GM18526 (cell line): Measurements from ENCODE around the gene PRICKLE2.

Experiments used
- POLR2A ChIP-seq: IDR thresholded peaks from 3 replicates; pipeline ENCODE4 v1.6.1; 2011; ENCODE audit not compliant: insufficient read length; ENCODE audit errors: extremely low read depth

PRICKLE2 gene

DNA sequence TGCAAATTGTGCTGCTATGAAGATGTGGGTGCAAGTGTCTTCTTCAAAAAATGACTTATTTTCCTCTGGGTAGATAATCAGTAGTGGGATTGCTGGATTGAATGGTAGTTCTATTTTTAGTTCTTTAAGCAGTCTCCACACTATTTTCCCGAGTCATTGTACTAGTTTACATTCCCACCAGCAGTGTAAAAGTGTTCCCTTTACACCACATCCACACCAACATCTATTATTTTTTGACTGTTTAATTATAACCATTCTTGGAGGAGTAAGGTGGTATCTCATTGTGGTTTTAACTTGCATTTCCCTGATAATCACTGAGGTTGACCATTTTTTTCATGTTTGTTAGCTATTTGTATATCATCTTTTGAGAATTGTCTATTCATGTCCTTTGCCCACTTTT is 182.3 kb downstream of the PRICKLE2 start:
- no peak for TF ChIP-seq POLR2A
